ENCODE data around the gene TACC3.

- no peak for TF ChIP-seq CTCF (IDR thresholded peaks at IDR 0.05; ENCODE audit: insufficient read depth, low read depth, low read length)
- no peak for TF ChIP-seq EZH2 (IDR thresholded peaks at IDR 0.05; ENCODE audit: insufficient read depth, low read length)
Observed at GRCh38 chr4:1717129-1718094, 3.9 kb upstream of the TACC3 start.

All from astrocyte (in vitro differentiated cells and primary cell).